K562 (cell line): ENCODE results near the gene SNRPA. TPM values are rescaled to one million over a fixed set of nuclear protein-coding genes. Genes with fewer than 3 reads are reported as not detected.
A peak's percentile ranks its signal among the peaks of the same experiment; 100 is the strongest.

ENCODE experiments used
- ATAC-seq: fragments of 200-7000 bp; cut with Tn5 transposase; 3 replicates; pipeline ENCODE4 v1.9.1; 2020; ENCODE audit warnings: moderate library complexity
- BruUV-seq: library from RNA; stranded (reverse); fragments of 400-500 nt; replicated peaks from 2 replicates; lab custom pipeline; 2021; lab: Mats Ljungman, UMichigan
- CTCF ChIA-PET: fragments of 300-600 bp; formaldehyde crosslinking; extraction: SDS; loops from one replicate; lab custom pipeline; 2021; ENCODE audit warnings: low intra/inter-chr PET ratio; lab: Yijun Ruan, JAX
- POLR2A ChIA-PET: fragments of 300-600, 350-650 bp; sonication (Branson Sonifier 250); formaldehyde crosslinking; extraction: SDS; loops from one replicate; lab custom pipeline; 2021; ENCODE audit warnings: antibody characterized with exemption, inconsistent platforms; lab: Yijun Ruan, JAX
- DNase-seq, 4 experiments: peaks; one replicate each; pipeline versions ENCODE4 v3.0.0 to v3.0.0-alpha.2; 2011 to 2018; ENCODE audit warnings: low spot score in 3 of 4, mixed read lengths in 3 of 4; ENCODE audit errors: extremely low read depth in 1 of 4
- FAIRE-seq: peaks from 2 replicates; lab custom pipeline; 2011; peaks lifted over from hg19 to GRCh38; lab: Jason Lieb, UNC
- H2AFZ ChIP-seq: 2 replicates; pipeline ENCODE4 v1.6.0; 2011; ENCODE audit warnings: low read depth, low read length, control low read depth, inconsistent platforms
- H3K27ac ChIP-seq: fragments of 200-600 bp; 3 replicates; pipeline ENCODE4 v1.8.0; 2011; ENCODE audit warnings: low read depth, mild to moderate bottlenecking, control low read depth, inconsistent platforms, low read length, moderate library complexity, mixed read lengths; ENCODE audit errors: extremely low read depth
- H3K27me3 ChIP-seq, 2 experiments: fragments of 300-600 bp in 1 of 2; 2 replicates in 1 of 2; 3 replicates in 1 of 2; pipeline versions ENCODE4 v1.6.0 to v1.8.0; 2011; ENCODE audit warnings: inconsistent platforms in 2 of 2, low read length in 2 of 2, mild to moderate bottlenecking in 1 of 2, mixed read lengths in 1 of 2, moderate library complexity in 1 of 2; ENCODE audit not compliant: control insufficient read depth in 2 of 2, insufficient read depth in 2 of 2
- H3K36me3 ChIP-seq: fragments of 300-600 bp; 3 replicates; pipeline ENCODE4 v1.8.0; 2011; ENCODE audit warnings: mild to moderate bottlenecking, low read length, inconsistent platforms; ENCODE audit not compliant: control insufficient read depth, insufficient read depth
- H3K4me1 ChIP-seq, 2 experiments: fragments of 200-600 bp in 1 of 2; replicated peaks in 1 of 2; 2 replicates in 1 of 2; 3 replicates in 1 of 2; pipeline versions ENCODE4 v1.5.1 to v1.8.0; 2011; ENCODE audit warnings: inconsistent platforms in 2 of 2, low read length in 2 of 2, mild to moderate bottlenecking in 1 of 2, mixed read lengths in 1 of 2, moderate library complexity in 1 of 2; ENCODE audit not compliant: control insufficient read depth in 2 of 2, insufficient read depth in 2 of 2
- H3K4me2 ChIP-seq: 2 replicates; pipeline ENCODE4 v1.6.1; 2011; ENCODE audit warnings: low read length, control low read depth, inconsistent platforms, mixed read lengths; ENCODE audit not compliant: insufficient read depth
- H3K4me3 ChIP-seq: fragments of 200-600 bp; sonication (generic), shearing (Covaris generic); 2 replicates; pipeline ENCODE4 v1.5.1; 2016; ENCODE audit warnings: control low read depth, inconsistent platforms
- H3K79me2 ChIP-seq: fragments of 200-600 bp; 3 replicates; pipeline ENCODE4 v1.8.0; 2011; ENCODE audit warnings: low read length, inconsistent platforms; ENCODE audit not compliant: control insufficient read depth, insufficient read depth
- H3K9ac ChIP-seq, 2 experiments: 2 replicates each; pipeline versions ENCODE4 v1.6.0 to v1.6.1; 2011; ENCODE audit warnings: low read depth in 2 of 2, low read length in 2 of 2, control low read depth in 1 of 2, inconsistent platforms in 1 of 2, mild to moderate bottlenecking in 1 of 2, mixed read lengths in 1 of 2; ENCODE audit not compliant: insufficient read depth in 1 of 2
- H3K9me1 ChIP-seq: one replicate; pipeline ENCODE4 v1.6.0; 2011; ENCODE audit warnings: inconsistent platforms, mild to moderate bottlenecking, low read length, moderate library complexity; ENCODE audit not compliant: control insufficient read depth, insufficient read depth
- H3K9me3 ChIP-seq: replicated peaks from 2 replicates; pipeline ENCODE4 v1.5.1; 2011; ENCODE audit warnings: low read depth, low read length, inconsistent platforms; ENCODE audit not compliant: control insufficient read depth, insufficient read depth
- H4K20me1 ChIP-seq: replicated peaks from 2 replicates; pipeline ENCODE4 v1.6.1; 2011; ENCODE audit warnings: low read length, inconsistent platforms, mixed read lengths; ENCODE audit not compliant: control insufficient read depth, insufficient read depth
- ATF3 ChIP-seq, 2 experiments: fragments of 450-650 bp in 1 of 2; sonication (generic) in 1 of 2; formaldehyde crosslinking in 1 of 2; IDR thresholded peaks in 1 of 2; conservative IDR thresholded peaks in 1 of 2; 2 replicates each; pipeline versions ENCODE4 v1.6.1 to v1.8.1; 2016 to 2023; ENCODE audit warnings: mild to moderate bottlenecking in 2 of 2, moderate library complexity in 2 of 2, inconsistent platforms in 1 of 2, missing genetic modification reagents in 1 of 2
- CEBPG ChIP-seq, 3 experiments: fragments of 200-800 bp in 1 of 3; sonication (Bioruptor generic) in 1 of 3; sonication (generic) in 1 of 3; formaldehyde crosslinking in 1 of 3; IDR thresholded peaks in 2 of 3; conservative IDR thresholded peaks in 1 of 3; 2 replicates each; pipeline versions ENCODE4 v1.6.1 to v1.8.0; 2016 to 2022; ENCODE audit warnings: missing compliant biosample characterization in 2 of 3, missing genetic modification characterization in 2 of 3, mild to moderate bottlenecking in 1 of 3, missing genetic modification reagents in 1 of 3
- CXXC5 ChIP-seq: fragments of 250-450 bp; sonication (Bioruptor Pico); IDR thresholded peaks from 2 replicates; pipeline ENCODE4 v1.8.0; 2022; ENCODE audit warnings: inconsistent platforms, mild to moderate bottlenecking, moderate library complexity
- ZNF23 ChIP-seq: fragments of 250-450 bp; sonication (Bioruptor Pico); IDR thresholded peaks from 2 replicates; pipeline ENCODE4 v1.4.0; 2020; ENCODE audit warnings: mild to moderate bottlenecking
- ZNF76 ChIP-seq: fragments of 250-450 bp; sonication (Bioruptor Pico); IDR thresholded peaks from 2 replicates; pipeline ENCODE4 v1.4.0; 2020; ENCODE audit warnings: mild to moderate bottlenecking, moderate library complexity, borderline replicate concordance
- WGBS: fragments of 100-300 bp; shearing (Covaris generic); methylation state at CpG from one replicate; pipeline ENCODE4 v1.1.6; 2016; ENCODE audit warnings: low coverage, mixed read lengths; ENCODE audit not compliant: insufficient coverage; ENCODE audit errors: missing lambda C conversion rate; 5-methylcytosine and 5-hydroxymethylcytosine counted together
- in situ Hi-C: fragments of 300-500 bp; cut with MboI; formaldehyde crosslinking; loops from 4 replicates; pipeline ENCODE4 v1.15.0; 2018; ENCODE audit warnings: inconsistent platforms, mixed read lengths
- intact Hi-C: fragments of 100-400 bp; cut with micrococcal nuclease; formaldehyde crosslinking; loops from 2 replicates; pipeline ENCODE4 v1.14.2; 2022
- polyA plus RNA-seq, 8 experiments: library from polyadenylated mRNA; depleted of rRNA in 4 of 8; stranded (reverse) in 5 of 8; unstranded in 3 of 8; fragments of >200 nt; fragmentation: Nextera tagmentation in 2 of 8; fragmentation: Illumina TruSeq in 1 of 8; extraction: Ambion mirVana in 2 of 8; extraction: Trizol in 1 of 8; gene quantifications; 2 replicates each; pipeline versions ENCODE4 v1.2.1 to v1.2.3, GENCODE V29; 2011 to 2014; ENCODE audit warnings: inconsistent platforms in 1 of 8, missing spikeins in 1 of 8
- total RNA-seq, 7 experiments: library from RNA; depleted of rRNA in 6 of 7; stranded (reverse); fragments of >200 nt in 6 of 7; fragmentation: Illumina TruSeq in 2 of 7; extraction: Trizol in 2 of 7; gene quantifications; 2 replicates each; pipeline versions ENCODE4 v1.2.1 to v1.2.3, GENCODE V29; 2011 to 2021; ENCODE audit warnings: low replicate concordance in 1 of 7

The SNRPA gene
- total and polyA plus RNA-seq, 9 of the 15 experiments (the other 6 are each of a cell fraction or from before 2014, with no cell fraction given) = 16.3 to 311 (median 193) TPM

GRCh38 chr19:40744554-40745401 lies 6.2 kb upstream of the SNRPA start (continued):
- no peak for TF ChIP-seq ZNF23

- Histone ChIP-seq H3K4me2 (no peak overlapping the region), H4K20me1 (no peaks in the 10 kb centered on the region), H3K27me3 (no peaks in the 10 kb centered on the region), H3K79me2 (peaks cover 25% of the 10 kb centered on the region), H3K27ac (no peak overlapping the region), H3K9me1 (no peaks in the 10 kb centered on the region), H3K4me3 (no peak overlapping the region), H3K36me3 (peaks cover 7% of the 10 kb centered on the region; the same call in 2 of the 3 replicates), H2AFZ (no peak overlapping the region), H3K4me1 (peaks cover 17 to 46% of the 10 kb centered on the region in 2 experiments), H3K9ac (peak overlapping the region in 1 of 2 experiments; percentile 85; a peak in 1 of 4 replicates), H3K9me3 (no peaks in the 10 kb centered on the region)
- TF ChIP-seq ATF3 (IDR thresholded peaks at IDR 0.05) (peak; percentile 73), ATF3 (CRISPR knock-in tag; conservative IDR thresholded peaks at IDR 0.05) (no peak), CXXC5 (CRISPR knock-in tag) (0 out of 2 replicates have a peak, but pooled peaks have one; percentile 10), ZNF76 (CRISPR knock-in tag) (no peak), CEBPG (CRISPR knock-in tag; IDR thresholded peaks at IDR 0.05) (peak; percentile 10; the same call in 1 of the 2 replicates), CEBPG (tag; conservative IDR thresholded peaks at IDR 0.05 in 1 of 2, IDR thresholded peaks at IDR 0.05 in 1 of 2) (peak; percentile 63 to 77)
- DNase-seq (no peak), ATAC-seq (no peak), FAIRE-seq (no peak)
- in situ Hi-C loops (no loop called here), intact Hi-C loops (no loop called here)
- CTCF ChIA-PET = no interaction called here
- no TSS peak for BruUV-seq
- POLR2A ChIA-PET = interaction anchor here (0.7 to 1.8 kb wide), 3 partner anchors 10 to 22 kb away, joined by 3 to 6 read pairs (median 3); no protein-coding TSS in a partner anchor
- WGBS = 63% methylated on average over 7 of the region's 7 CpGs
These were observed 5.6 kb upstream of the SNRPA start for GRCh38 chr19:40745402-40745780.
